NCI-H1092 treated with DMSO at 0.1 percent for 48 hours (cell line): ENCODE results near the gene SFTPA2.
"Not testable (repeated sequence)": the region's sequence is repeated elsewhere in the genome, so short reads cannot be mapped to it uniquely, and the experiment has no call there.

ENCODE experiments used
- DNase-seq: peaks from one replicate; lab custom pipeline; 2025; lab: John Stamatoyannopoulos, UW

SFTPA2 gene

GRCh38 chr10:79511891-79512583 is 48.2 kb downstream of the SFTPA2 start, which contains the start of gene EIF5AL1:
Gene EIF5AL1 (plus strand): TSS chr10:79512533. CDS start chr10:79512650, 117 bp downstream.
- not testable (repeated sequence) for DNase-seq

GRCh38 chr10:79509934-79510508 is 50.2 kb downstream of the SFTPA2 start:
- DNase-seq, result not testable (repeated sequence)

GRCh38 chr10:79509306-79509933 is 50.8 kb downstream of the SFTPA2 start:
- DNase-seq, result not testable (repeated sequence)

- DNase-seq, result not testable (repeated sequence)
Measured at GRCh38 chr10:79508245-79508644, 52.0 kb downstream of the SFTPA2 start.

- no peak for DNase-seq
Measured at GRCh38 chr10:79507440-79508167, 52.6 kb downstream of the SFTPA2 start.
